H1 (cell line): ENCODE data around the gene TSSC4. TPM values are rescaled to one million over a fixed set of nuclear protein-coding genes. Genes with fewer than 3 reads are reported as not detected.

Source experiments
- EZH2 ChIP-seq: fragments of 200-600 bp; sonication (generic); IDR thresholded peaks from 2 replicates; pipeline ENCODE4 v1.7.1; 2012; ENCODE audit warnings: low read depth, mild to moderate bottlenecking, moderate library complexity, low read length, inconsistent platforms; ENCODE audit not compliant: severe bottlenecking
- KDM5A ChIP-seq: fragments of 200-600 bp; IDR thresholded peaks from 2 replicates; pipeline ENCODE4 v1.7.1; 2012; ENCODE audit warnings: mild to moderate bottlenecking, low read length, inconsistent platforms, mixed read lengths
- MAFK ChIP-seq: IDR thresholded peaks from 2 replicates; pipeline ENCODE4 v1.6.1; 2012; ENCODE audit warnings: low read depth, mild to moderate bottlenecking, improper control_type of control experiment, low read length
- TAF7 ChIP-seq: optimal IDR thresholded peaks from 2 replicates; pipeline ENCODE3; 2011; ENCODE audit warnings: low read depth, mild to moderate bottlenecking, inconsistent platforms, low read length, moderate library complexity, borderline replicate concordance
- polyA plus RNA-seq, 7 experiments: library from polyadenylated mRNA; depleted of rRNA in 3 of 7; stranded (reverse) in 5 of 7; unstranded in 2 of 7; fragments of >200 nt in 5 of 7; fragments of 200-250 nt in 2 of 7; gene quantifications; 1 replicate in 5 of 7; 2 replicates in 1 of 7; 4 replicates in 1 of 7; pipeline versions ENCODE4 v1.2.1 to v1.2.3, GENCODE V29; 2011 to 2013; ENCODE audit warnings: missing spikeins in 2 of 7, mixed read lengths in 2 of 7
- total RNA-seq: library from RNA; stranded (reverse); fragmentation: NEBNext Ultra II Directional; extraction: Animal tissue kit (Norgen Biotek cat#: 25700); gene quantifications from 2 replicates; pipeline ENCODE4 v1.2.1, GENCODE V29; 2021
- TF ChIP-seq, protein P1 (sequence below): IDR thresholded peaks from 2 replicates; pipeline ENCODE4 v1.6.1; 2012; ENCODE audit warnings: low read length, inconsistent platforms
- TF ChIP-seq, protein P2 (sequence below): fragments of 300-600 bp; sonication (generic); IDR thresholded peaks from 2 replicates; pipeline ENCODE4 v1.7.1; 2012; ENCODE audit warnings: low read length, moderate library complexity, mild to moderate bottlenecking, inconsistent platforms; ENCODE audit not compliant: insufficient replicate concordance

The TSSC4 gene
- total and polyA plus RNA-seq, 2 of the 8 experiments (the other 6 are each of a cell fraction or from before 2014, with no cell fraction given) = 34.0 to 39.3 TPM

DNA sequence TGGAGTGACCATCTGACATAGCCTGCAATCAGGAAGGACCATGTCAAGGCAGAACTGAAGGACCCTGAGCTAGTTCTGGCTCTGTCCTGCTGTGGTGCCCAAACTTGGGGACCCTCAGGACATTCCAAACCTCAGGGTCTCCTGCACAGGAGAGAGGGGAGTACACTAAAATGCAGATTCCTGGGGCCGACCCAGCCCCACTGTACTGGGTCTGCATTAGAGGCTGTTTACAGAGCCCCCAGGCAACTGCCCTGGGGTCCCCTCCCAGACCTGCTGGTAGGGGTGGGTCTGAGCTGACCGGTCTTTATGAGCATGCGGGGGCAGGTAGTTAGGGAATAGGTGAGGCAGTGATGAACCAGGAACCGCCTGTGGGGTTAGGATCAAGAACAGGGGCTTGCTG is 37.0 kb downstream of the TSSC4 start (continued):
- TF ChIP-seq, protein P1, sequence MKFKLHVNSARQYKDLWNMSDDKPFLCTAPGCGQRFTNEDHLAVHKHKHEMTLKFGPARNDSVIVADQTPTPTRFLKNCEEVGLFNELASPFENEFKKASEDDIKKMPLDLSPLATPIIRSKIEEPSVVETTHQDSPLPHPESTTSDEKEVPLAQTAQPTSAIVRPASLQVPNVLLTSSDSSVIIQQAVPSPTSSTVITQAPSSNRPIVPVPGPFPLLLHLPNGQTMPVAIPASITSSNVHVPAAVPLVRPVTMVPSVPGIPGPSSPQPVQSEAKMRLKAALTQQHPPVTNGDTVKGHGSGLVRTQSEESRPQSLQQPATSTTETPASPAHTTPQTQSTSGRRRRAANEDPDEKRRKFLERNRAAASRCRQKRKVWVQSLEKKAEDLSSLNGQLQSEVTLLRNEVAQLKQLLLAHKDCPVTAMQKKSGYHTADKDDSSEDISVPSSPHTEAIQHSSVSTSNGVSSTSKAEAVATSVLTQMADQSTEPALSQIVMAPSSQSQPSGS = no peak
- TF ChIP-seq KDM5A (no peak), MAFK (no peak), EZH2 (no peak), TAF7 (no peak)
- TF ChIP-seq, protein P2, sequence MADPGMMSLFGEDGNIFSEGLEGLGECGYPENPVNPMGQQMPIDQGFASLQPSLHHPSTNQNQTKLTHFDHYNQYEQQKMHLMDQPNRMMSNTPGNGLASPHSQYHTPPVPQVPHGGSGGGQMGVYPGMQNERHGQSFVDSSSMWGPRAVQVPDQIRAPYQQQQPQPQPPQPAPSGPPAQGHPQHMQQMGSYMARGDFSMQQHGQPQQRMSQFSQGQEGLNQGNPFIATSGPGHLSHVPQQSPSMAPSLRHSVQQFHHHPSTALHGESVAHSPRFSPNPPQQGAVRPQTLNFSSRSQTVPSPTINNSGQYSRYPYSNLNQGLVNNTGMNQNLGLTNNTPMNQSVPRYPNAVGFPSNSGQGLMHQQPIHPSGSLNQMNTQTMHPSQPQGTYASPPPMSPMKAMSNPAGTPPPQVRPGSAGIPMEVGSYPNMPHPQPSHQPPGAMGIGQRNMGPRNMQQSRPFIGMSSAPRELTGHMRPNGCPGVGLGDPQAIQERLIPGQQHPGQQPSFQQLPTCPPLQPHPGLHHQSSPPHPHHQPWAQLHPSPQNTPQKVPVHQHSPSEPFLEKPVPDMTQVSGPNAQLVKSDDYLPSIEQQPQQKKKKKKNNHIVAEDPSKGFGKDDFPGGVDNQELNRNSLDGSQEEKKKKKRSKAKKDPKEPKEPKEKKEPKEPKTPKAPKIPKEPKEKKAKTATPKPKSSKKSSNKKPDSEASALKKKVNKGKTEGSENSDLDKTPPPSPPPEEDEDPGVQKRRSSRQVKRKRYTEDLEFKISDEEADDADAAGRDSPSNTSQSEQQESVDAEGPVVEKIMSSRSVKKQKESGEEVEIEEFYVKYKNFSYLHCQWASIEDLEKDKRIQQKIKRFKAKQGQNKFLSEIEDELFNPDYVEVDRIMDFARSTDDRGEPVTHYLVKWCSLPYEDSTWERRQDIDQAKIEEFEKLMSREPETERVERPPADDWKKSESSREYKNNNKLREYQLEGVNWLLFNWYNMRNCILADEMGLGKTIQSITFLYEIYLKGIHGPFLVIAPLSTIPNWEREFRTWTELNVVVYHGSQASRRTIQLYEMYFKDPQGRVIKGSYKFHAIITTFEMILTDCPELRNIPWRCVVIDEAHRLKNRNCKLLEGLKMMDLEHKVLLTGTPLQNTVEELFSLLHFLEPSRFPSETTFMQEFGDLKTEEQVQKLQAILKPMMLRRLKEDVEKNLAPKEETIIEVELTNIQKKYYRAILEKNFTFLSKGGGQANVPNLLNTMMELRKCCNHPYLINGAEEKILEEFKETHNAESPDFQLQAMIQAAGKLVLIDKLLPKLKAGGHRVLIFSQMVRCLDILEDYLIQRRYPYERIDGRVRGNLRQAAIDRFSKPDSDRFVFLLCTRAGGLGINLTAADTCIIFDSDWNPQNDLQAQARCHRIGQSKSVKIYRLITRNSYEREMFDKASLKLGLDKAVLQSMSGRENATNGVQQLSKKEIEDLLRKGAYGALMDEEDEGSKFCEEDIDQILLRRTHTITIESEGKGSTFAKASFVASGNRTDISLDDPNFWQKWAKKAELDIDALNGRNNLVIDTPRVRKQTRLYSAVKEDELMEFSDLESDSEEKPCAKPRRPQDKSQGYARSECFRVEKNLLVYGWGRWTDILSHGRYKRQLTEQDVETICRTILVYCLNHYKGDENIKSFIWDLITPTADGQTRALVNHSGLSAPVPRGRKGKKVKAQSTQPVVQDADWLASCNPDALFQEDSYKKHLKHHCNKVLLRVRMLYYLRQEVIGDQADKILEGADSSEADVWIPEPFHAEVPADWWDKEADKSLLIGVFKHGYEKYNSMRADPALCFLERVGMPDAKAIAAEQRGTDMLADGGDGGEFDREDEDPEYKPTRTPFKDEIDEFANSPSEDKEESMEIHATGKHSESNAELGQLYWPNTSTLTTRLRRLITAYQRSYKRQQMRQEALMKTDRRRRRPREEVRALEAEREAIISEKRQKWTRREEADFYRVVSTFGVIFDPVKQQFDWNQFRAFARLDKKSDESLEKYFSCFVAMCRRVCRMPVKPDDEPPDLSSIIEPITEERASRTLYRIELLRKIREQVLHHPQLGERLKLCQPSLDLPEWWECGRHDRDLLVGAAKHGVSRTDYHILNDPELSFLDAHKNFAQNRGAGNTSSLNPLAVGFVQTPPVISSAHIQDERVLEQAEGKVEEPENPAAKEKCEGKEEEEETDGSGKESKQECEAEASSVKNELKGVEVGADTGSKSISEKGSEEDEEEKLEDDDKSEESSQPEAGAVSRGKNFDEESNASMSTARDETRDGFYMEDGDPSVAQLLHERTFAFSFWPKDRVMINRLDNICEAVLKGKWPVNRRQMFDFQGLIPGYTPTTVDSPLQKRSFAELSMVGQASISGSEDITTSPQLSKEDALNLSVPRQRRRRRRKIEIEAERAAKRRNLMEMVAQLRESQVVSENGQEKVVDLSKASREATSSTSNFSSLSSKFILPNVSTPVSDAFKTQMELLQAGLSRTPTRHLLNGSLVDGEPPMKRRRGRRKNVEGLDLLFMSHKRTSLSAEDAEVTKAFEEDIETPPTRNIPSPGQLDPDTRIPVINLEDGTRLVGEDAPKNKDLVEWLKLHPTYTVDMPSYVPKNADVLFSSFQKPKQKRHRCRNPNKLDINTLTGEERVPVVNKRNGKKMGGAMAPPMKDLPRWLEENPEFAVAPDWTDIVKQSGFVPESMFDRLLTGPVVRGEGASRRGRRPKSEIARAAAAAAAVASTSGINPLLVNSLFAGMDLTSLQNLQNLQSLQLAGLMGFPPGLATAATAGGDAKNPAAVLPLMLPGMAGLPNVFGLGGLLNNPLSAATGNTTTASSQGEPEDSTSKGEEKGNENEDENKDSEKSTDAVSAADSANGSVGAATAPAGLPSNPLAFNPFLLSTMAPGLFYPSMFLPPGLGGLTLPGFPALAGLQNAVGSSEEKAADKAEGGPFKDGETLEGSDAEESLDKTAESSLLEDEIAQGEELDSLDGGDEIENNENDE = no peak
- TF ChIP-seq, all 59 proteins: peak for 0
